Measurements from ENCODE around the gene GPATCH11. TPM values are rescaled to one million over a fixed set of nuclear protein-coding genes. Genes with fewer than 3 reads are reported as not detected.

Gene GPATCH11
- polyA plus RNA-seq, 3 donors: 3.1 to 5.7 (median 3.8) TPM

DNA sequence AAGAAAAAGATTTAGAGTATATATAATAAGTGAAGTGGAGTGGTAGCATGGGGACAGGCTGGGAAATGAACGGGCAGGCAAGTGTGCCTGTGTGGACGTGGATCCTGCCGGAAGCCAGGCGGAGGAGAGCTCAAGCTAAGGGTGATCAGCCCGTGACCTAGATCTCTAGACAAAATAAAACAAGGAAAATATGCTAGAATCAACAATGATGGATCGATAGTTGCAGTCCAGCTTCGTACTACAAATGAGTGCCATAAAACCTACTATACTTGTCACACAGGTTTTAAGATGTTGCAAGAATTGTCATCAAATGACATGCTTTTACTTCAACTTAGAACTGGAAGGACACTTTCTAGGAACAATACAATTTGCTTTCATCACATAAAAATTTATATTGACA, 64.0 kb downstream of the GPATCH11 start:
- peak overlapping the region in 1 of 7 donors; percentile 21 for H3K27ac Mint-ChIP-seq

More for the DNA sequence above, 64.0 kb downstream of the GPATCH11 start:
- H3K79me2 ChIP-seq (ENCODE audit: insufficient read depth, low read length): peaks cover 43% of the 10 kb centered on the region
- no peak for DNase-seq
- H3K9ac ChIP-seq (ENCODE audit: insufficient read depth, low read length, poor library complexity, severe bottlenecking): no peak overlapping the region
- no peak overlapping the region for H3K4me3 Mint-ChIP-seq
- H3K4me1 ChIP-seq (ENCODE audit: control insufficient read depth in 1 of 2, insufficient read depth in 2 of 2, low read length in 2 of 2): peaks cover 0 to 5% of the 10 kb centered on the region in 2 donors
- H2AFZ ChIP-seq (ENCODE audit: insufficient read depth, low read depth, low read length, poor library complexity, severe bottlenecking): no peak overlapping the region
- no peak overlapping the region for H3K27ac ChIP-seq (ENCODE audit: low read depth in 1 of 2, low read length in 2 of 2)
- intact Hi-C loops (cut with micrococcal nuclease): no loop called here
- peaks cover 0 to 3% (median 0%) of the 10 kb centered on the region in 7 donors for H3K9me3 Mint-ChIP-seq
- peaks cover 52% of the 10 kb centered on the region for H4K20me1 ChIP-seq (ENCODE audit: insufficient read depth, low read length)
- H3K4me2 ChIP-seq (replicated peaks; ENCODE audit: extremely low read depth, low read length, poor library complexity, severe bottlenecking): no peak overlapping the region
- no peak overlapping the region for H3K4me3 ChIP-seq (replicated peaks in 1 of 3; ENCODE audit: low read depth in 2 of 3, low read length in 3 of 3)
- no peaks in the 10 kb centered on the region for H3K27me3 ChIP-seq (ENCODE audit: control insufficient read depth in 2 of 2, insufficient read depth in 2 of 2, low read length in 2 of 2)
- 98% methylated on average over 5 of the region's 7 CpGs for WGBS (ENCODE audit: insufficient coverage)
- H3K36me3 ChIP-seq (replicated peaks in 1 of 2; ENCODE audit: control insufficient read depth in 1 of 2, insufficient read depth in 2 of 2, low read length in 2 of 2): peaks cover 50 to 76% of the 10 kb centered on the region in 2 donors
- TF ChIP-seq, protein P1, sequence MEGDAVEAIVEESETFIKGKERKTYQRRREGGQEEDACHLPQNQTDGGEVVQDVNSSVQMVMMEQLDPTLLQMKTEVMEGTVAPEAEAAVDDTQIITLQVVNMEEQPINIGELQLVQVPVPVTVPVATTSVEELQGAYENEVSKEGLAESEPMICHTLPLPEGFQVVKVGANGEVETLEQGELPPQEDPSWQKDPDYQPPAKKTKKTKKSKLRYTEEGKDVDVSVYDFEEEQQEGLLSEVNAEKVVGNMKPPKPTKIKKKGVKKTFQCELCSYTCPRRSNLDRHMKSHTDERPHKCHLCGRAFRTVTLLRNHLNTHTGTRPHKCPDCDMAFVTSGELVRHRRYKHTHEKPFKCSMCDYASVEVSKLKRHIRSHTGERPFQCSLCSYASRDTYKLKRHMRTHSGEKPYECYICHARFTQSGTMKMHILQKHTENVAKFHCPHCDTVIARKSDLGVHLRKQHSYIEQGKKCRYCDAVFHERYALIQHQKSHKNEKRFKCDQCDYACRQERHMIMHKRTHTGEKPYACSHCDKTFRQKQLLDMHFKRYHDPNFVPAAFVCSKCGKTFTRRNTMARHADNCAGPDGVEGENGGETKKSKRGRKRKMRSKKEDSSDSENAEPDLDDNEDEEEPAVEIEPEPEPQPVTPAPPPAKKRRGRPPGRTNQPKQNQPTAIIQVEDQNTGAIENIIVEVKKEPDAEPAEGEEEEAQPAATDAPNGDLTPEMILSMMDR (IDR thresholded peaks at IDR 0.05): no peak
- H3K9me3 ChIP-seq (replicated peaks in 1 of 2; ENCODE audit: control insufficient read depth in 1 of 2, insufficient read depth in 1 of 2, low read length in 2 of 2): no peaks in the 10 kb centered on the region
- H3K27me3 Mint-ChIP-seq (ENCODE audit: low read depth in 3 of 3): no peaks in the 10 kb centered on the region
- H3K36me3 Mint-ChIP-seq: peaks cover 50 to 72% of the 10 kb centered on the region in 2 donors
- peaks cover 8% of the 10 kb centered on the region for H3K4me1 Mint-ChIP-seq

Other genes with a start within 250 kb of the GPATCH11 start
- gene STRN, start 118.0 kb upstream of the GPATCH11 start, polyA plus RNA-seq: 10 to 100 TPM in 2 of 3 donors, 1 to 10 TPM in 1; 7.0 to 15.7 (median 10.7) TPM
- gene HEATR5B, start 146 bp upstream of the GPATCH11 start, polyA plus RNA-seq: 10 to 100 TPM in 1 of 3 donors, 1 to 10 TPM in 2; 3.5 to 21.6 (median 3.8) TPM
- 10 to 100 TPM in 2 of 3 donors, 1 to 10 TPM in 1; 7.9 to 23.4 (median 17.6) TPM for gene EIF2AK2, start 72.5 kb downstream of the GPATCH11 start, polyA plus RNA-seq
- gene SULT6B1, start 104.2 kb downstream of the GPATCH11 start, polyA plus RNA-seq: not detected
- gene CEBPZOS, start 112.0 kb downstream of the GPATCH11 start, polyA plus RNA-seq: 10 to 100 TPM; 12.6 to 19.3 (median 18.2) TPM
- gene CEBPZ, start 147.1 kb downstream of the GPATCH11 start, polyA plus RNA-seq: 10 to 100 TPM in 2 of 3 donors, 1 to 10 TPM in 1; 5.7 to 11.2 (median 11.1) TPM
- gene NDUFAF7, start 147.1 kb downstream of the GPATCH11 start, polyA plus RNA-seq: 10 to 100 TPM in 1 of 3 donors, 1 to 10 TPM in 2; 4.7 to 12.2 (median 5.6) TPM
- 10 to 100 TPM; 14.2 to 17.5 (median 16.9) TPM for gene PRKD3, start 240.3 kb downstream of the GPATCH11 start, polyA plus RNA-seq